NCI-H1105 (cell line): ENCODE measurements around the gene GGTLC1.
"Not testable (repeated sequence)": the region's sequence is repeated elsewhere in the genome, so short reads cannot be mapped to it uniquely, and the experiment has no call there.

Source experiments
- DNase-seq: peaks from one replicate; lab custom pipeline; 2025; lab: John Stamatoyannopoulos, UW

The GGTLC1 gene

DNA sequence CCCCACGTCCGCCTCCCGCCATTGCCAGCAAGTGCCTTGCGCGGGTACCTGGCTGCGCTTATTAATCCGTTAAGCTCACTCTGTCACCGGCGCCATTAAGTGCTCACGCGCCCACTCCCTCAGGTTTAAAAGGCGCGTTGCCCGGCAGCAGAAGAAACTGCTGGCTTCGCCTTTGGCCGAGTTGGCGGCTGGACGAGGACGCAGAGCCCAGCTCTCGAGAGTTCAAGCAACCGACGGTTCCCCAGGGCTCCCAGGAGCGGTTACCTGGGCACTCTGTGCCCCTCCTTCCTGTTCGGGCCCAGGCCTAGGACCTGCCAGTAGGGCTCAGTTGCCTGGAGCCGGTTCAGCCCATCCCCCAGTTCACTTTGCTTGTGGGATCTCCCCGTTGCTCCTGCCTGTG lies at the start of gene GGTLC1:
Gene GGTLC1 (minus strand): TSS at position 219 of the 400 bp plus-strand sequence. CDS start 2,168 bp downstream, outside the sequence.
- no peak for DNase-seq

DNA sequence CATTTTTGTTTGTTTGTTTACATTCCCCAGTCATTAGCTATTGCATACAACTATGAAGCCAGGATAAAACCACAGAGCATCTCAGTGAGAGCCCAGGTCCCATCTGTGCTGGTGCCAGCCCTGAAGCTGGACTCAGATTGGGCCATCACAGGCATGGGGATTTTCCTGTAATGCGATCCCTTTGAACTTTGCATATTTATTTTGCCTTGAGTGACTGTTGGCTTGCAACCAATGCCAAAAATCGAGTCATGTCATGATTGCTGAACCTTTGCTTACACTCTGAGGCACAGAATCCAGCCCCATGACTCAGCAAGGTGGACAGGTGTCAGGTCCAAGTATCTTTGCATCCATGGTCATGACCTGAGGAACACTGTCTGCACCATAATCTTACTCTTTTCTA lies 46.2 kb upstream of the GGTLC1 start:
- peak; percentile 34 for DNase-seq

DNA sequence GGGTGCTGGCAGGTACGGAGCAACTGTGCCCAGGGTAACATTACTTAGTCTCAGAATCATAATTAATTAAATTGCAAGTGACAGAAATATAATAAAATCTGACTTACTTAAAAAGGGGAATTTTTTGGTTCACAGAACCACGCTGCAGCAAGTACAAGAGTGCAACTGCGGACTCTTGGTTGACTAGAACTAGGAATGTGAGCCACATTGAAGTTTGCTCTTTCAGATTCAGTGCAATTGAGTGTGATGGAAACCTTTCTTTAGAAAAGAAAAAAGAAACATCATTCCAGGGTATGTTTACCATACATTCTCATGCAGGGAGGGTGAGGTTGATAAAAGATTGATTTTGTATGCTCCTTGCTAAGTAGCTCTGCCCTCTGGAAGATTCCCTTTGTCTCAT lies 45.0 kb upstream of the GGTLC1 start:
- no peak for DNase-seq

GRCh38 chr20:24033151-24033550 lies 44.6 kb upstream of the GGTLC1 start:
- no peak for DNase-seq

DNA sequence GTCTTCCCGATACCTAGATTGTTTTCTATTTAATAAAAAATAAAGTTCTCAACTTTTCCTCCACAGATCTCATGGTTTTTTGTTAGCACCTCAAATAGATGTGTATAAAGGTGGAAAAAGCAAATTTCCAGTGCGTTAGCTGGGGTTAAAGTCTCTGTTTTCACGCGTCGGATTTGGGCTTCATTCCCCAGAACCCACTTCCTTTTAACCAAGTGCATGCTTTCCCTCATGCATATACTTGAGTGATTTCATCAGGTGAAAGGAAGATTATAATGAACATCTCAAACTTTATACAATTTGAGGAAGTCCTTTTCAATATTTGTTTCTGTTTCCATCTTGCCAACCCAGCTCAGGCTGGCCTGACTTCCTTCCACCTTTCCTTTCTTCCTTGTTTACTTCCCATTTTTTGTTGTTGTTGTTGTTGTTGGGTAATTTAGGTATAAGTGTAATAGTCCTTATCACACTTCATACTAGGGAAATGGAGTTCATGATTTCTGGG lies 43.9 kb upstream of the GGTLC1 start:
- no peak for DNase-seq

DNA sequence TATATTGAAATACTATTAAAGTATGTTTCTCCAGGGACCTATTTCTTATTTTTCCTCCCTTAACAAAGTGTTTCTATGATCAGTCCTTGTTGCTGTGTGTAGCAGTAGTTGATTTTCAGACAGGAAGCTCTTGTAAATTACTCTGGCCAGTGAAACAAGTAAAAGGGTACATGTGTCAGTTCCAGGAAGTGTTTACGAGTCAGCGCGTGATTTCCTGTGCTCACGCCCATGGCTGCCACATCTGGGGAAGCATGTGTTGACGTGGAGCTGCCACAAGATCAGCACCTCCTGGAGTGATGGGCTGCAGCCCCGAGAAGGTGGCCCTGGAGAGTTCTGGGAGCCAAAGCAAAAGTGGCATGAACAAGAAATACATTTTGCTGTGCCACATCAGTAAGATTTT lies 38.6 kb upstream of the GGTLC1 start:
- DNase-seq: no peak

DNA sequence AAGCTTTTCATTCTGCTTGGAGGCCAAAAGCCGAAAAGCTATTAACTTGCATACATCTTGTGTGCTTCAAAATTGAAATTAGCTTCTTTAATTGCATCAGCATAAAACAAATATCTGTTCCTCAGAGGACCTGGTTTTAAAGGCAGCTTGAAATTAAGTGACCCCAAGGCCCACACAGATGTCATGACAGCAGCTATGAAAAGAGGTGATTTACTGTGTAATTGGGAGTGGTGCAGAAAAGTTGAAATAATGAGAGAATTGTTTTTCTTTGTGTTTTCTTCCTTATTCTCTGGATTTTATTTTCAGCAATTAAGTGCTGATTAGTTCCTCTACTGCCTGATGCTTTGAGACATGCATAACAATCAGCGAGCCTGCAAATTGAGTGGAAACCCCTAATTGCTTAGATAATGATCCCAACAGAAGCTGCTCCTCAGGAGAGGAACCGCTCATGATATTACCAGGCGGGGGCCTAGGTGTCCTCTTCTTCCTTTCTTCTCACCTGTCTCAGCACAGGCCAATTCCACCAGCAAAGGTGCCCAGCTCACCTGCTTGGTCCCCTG lies 34.1 kb upstream of the GGTLC1 start:
- DNase-seq: no peak

GRCh38 chr20:24018796-24019195 lies 30.2 kb upstream of the GGTLC1 start:
- no peak for DNase-seq

- no peak for DNase-seq
These were observed 28.8 kb upstream of the GGTLC1 start for GRCh38 chr20:24017458-24017755.

GRCh38 chr20:24016607-24017457 lies 28.3 kb upstream of the GGTLC1 start:
- DNase-seq: no peak

- DNase-seq: no peak
These were observed 25.4 kb upstream of the GGTLC1 start for GRCh38 chr20:24013953-24014352.

GRCh38 chr20:24011282-24011681 lies 22.7 kb upstream of the GGTLC1 start:
- no peak for DNase-seq

DNA sequence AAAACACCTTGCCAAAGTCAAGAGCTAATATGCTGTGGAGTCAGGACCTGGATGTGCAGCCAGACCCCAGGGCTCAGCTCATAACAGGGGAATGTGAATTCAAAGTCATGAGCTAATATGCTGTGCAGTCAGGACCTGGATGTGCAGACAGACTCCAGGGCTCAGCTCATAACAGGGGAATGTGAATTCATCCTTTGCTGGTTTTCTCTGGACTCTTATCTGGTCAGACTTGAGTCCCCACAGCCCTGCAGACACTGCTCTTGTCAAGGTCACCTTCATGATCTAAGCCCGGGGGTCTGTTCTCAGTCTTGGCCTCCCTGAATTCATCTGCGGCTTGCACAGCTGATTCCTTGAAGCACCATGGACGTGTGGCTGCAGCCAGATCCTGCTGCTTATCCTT lies 19.2 kb upstream of the GGTLC1 start:
- no peak for DNase-seq

DNA sequence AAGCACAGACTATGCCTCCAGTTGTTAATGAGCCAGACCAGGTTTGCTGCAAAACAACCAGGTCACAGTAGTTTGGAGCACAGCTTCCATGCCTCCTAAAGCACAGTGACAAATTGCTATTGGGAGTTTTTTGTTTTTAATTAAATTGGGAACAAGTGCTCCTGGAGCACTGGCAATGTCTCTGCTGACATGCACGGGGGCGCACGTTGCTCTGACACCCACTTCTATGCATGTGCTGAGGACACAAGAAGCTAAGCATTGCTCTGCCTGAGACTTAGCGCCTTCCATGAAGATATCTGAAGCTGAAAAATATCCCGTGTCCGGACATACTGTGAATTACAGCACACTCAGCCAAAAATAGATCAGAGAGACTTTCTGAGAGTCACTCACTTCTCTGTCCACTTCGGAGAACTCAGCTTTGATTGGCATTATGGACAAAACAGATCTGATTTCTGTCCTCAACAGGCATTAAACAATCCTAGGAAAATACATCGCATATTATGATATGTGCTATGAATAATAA lies 18.6 kb upstream of the GGTLC1 start:
- no peak for DNase-seq

- DNase-seq: no peak
These were observed 18.0 kb upstream of the GGTLC1 start for GRCh38 chr20:24006626-24007025.

GRCh38 chr20:24004471-24004870 lies 15.9 kb upstream of the GGTLC1 start:
- no peak for DNase-seq

DNA sequence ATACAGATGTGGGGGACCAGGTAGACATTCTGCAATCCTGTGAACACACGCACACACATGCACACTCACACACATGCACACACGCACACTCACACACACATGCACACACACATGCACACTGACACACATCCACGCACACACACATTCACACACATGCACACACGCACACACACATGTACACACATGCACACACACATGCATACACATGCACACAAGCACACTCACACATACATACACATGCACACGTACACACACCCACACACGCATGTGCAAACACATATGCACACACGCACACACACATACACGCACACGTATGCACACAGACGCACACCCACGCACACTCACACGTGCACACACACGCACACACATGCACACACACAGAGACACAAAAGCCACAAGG lies 14.3 kb upstream of the GGTLC1 start:
- DNase-seq: no peak

DNA sequence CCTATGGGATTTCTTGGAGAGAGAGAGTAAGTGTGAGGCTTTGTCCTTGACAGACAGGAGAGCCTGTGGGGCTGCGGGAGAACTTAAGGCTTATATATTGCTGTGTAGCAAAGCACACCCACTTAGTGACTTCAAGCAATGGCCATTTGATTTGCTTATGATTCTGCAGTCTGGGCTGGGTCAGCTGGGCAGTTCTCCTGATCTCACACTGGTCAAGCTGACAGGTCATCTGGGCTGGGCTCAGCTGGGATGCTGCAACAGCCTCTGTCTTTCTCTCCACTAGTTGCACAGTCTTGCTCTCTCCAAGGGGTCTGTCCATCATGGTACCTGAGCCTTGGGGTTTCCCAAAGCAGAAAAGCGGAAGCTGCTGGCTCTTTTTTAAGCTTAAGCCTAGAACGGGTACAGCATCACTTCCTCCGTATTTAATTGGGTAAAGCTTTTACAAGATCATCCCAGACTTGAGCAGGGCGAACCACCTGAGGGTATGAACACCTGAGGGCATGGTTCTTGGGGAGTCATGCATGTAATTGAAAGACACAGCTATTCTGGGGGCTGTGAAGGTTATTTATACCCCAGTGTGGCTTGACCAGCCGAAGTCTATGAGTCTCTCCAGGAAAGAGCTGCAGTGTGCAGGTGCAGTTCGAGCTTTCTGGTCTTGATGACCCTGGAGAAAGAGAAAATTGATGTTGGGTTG lies 13.3 kb upstream of the GGTLC1 start:
- DNase-seq: no peak

DNA sequence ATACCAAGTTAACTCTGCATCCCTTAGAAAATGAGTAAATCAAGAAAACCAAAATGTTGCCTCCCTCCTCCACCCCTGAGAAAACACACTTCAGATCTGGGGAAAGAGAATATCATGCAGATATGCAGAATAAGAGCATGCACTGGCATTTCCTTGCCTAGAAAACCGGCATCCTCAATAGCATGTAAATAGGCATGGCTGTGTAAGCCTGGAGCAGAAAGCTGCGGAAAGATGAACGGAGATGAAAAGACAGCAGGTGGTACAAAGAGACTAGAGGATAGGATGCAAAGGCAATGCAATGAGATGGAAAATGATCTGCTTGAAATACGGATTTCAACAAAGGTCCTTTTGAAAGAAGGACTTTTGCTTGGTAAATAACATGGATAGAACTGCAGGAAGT lies 10.3 kb upstream of the GGTLC1 start:
- no peak for DNase-seq

- DNase-seq: no peak
These were observed 9.8 kb upstream of the GGTLC1 start for GRCh38 chr20:23998392-23998791.

- peak; percentile 25 for DNase-seq
These were observed 7.5 kb upstream of the GGTLC1 start for GRCh38 chr20:23995905-23996666.

DNA sequence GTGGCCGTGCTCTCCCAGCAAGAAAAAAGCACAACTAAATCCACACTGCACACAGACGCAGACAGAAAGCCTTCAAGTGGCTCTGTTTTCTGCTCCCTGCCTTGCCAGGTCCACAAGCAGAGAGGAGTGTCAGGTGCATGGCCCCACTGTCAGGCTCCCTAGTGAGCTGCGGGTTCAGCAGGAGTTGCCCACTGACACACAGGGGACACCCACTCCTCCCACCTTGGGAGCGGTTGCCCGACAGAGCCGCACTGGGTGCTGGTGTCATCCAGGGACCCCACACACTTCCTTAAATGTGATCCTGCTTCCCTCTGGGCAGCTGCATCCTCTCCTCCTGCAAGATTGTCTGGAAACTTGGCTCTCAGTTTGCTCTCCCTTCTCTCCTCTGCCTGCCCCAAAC lies 6.7 kb upstream of the GGTLC1 start:
- DNase-seq: not testable (repeated sequence)
